ENCODE data around the gene CRYGN. TPM values are rescaled to one million over a fixed set of nuclear protein-coding genes. Genes with fewer than 3 reads are reported as not detected.

The CRYGN gene
- total RNA-seq, 4 donors from 2014 or later, result 0.73 to 2.9 (median 2.4) TPM; not detected in 1

GRCh38 chr7:151379534-151380198 is 60.3 kb downstream of the CRYGN start:
- intact Hi-C loops (cut with DNase I; ENCODE audit: low total_unique reads), result no loop called here
- no peaks in the 10 kb centered on the region for H3K9me3 ChIP-seq
- H3K27me3 ChIP-seq, result no peaks in the 10 kb centered on the region
- no peaks in the 10 kb centered on the region for H3K36me3 ChIP-seq
- no peak overlapping the region for H3K27ac ChIP-seq
- peaks cover 0 to 7% of the 10 kb centered on the region in 2 donors for H3K4me1 ChIP-seq
- no peak for DNase-seq
- H3K4me3 ChIP-seq, result no peak overlapping the region
- no peak for TF ChIP-seq CTCF (IDR thresholded peaks at IDR 0.05)

- no peaks in the 10 kb centered on the region for H3K9me3 ChIP-seq
- TF ChIP-seq POLR2A (IDR thresholded peaks at IDR 0.05) (no peak), CTCF (IDR thresholded peaks at IDR 0.05) (no peak)
- intact Hi-C loops (cut with DNase I; ENCODE audit: low total_unique reads), result no loop called here
- peaks cover 0 to 7% of the 10 kb centered on the region in 2 donors for H3K4me1 ChIP-seq
- H3K4me3 ChIP-seq, result no peak overlapping the region
- DNase-seq, result no peak
- H3K27ac ChIP-seq, result no peak overlapping the region
- H3K27me3 ChIP-seq, result no peaks in the 10 kb centered on the region
- H3K36me3 ChIP-seq, result no peaks in the 10 kb centered on the region
Observed at GRCh38 chr7:151379193-151379520, 60.8 kb downstream of the CRYGN start.

Small RNA genes within 50 kb of the gene (microRNA-seq; reads per million reads assigned to microRNA genes)
- gene MIR3907 (ENCODE audit: borderline microRNAs expressed, borderline replicate concordance), result not detected

Small RNA genes within 50 kb of the gene (small RNA-seq; reads per million reads assigned to genes)
- gene MIR3907 (not detected), gene RN7SL76P (not detected)

Other genes with a start within 250 kb of the CRYGN start
- 1 to 10 TPM in 1 of 4 donors, not detected in 3; 4.4 TPM for gene H2BK1, start 229.7 kb downstream of the CRYGN start, total RNA-seq
- 10 to 100 TPM in 3 of 4 donors, 1 to 10 TPM in 1; 6.8 to 39.2 (median 37.7) TPM for gene ABCF2, start 212.9 kb downstream of the CRYGN start, total RNA-seq
- 10 to 100 TPM; 18.5 to 32.6 (median 31.2) TPM for gene CHPF2, start 207.7 kb downstream of the CRYGN start, total RNA-seq
- gene SMARCD3, start 191.4 kb downstream of the CRYGN start, total RNA-seq, result 10 to 100 TPM; 21.3 to 80.7 (median 43.3) TPM
- gene NUB1, start 98.3 kb downstream of the CRYGN start, total RNA-seq, result 10 to 100 TPM; 27.9 to 51.1 (median 39.1) TPM
- 100 to 1,000 TPM in 1 of 4 donors, 10 to 100 TPM in 2, 1 to 10 TPM in 1; 3.2 to 100 (median 53.4) TPM for gene WDR86, start 30.1 kb downstream of the CRYGN start, total RNA-seq
- 100 to 1,000 TPM in 2 of 4 donors, 10 to 100 TPM in 2; 69.2 to 135 (median 102) TPM for gene RHEB, start 79.8 kb upstream of the CRYGN start, total RNA-seq

Data from uterus (tissue), 4 donors.